Suprapubic skin (tissue), 4 donors: ENCODE measurements around the gene SLC2A4RG. TPM values are rescaled to one million over a fixed set of nuclear protein-coding genes. Genes with fewer than 3 reads are reported as not detected.

Experiments
- DNase-seq, 2 donors: peaks; one replicate each; pipeline ENCODE4 v3.0.0-alpha.2; 2019; ENCODE audit warnings: low spot score in 2 of 2
- H3K27ac ChIP-seq: fragments of 200-600 bp; sonication (generic); one replicate; pipeline ENCODE4 v1.5.1; 2019
- H3K27me3 ChIP-seq: fragments of 200-600 bp; sonication (generic); one replicate; pipeline ENCODE4 v1.5.1; 2019
- H3K36me3 ChIP-seq: fragments of 200-600 bp; sonication (generic); one replicate; pipeline ENCODE4 v1.5.1; 2019
- H3K4me1 ChIP-seq: fragments of 200-600 bp; sonication (generic); one replicate; pipeline ENCODE4 v1.5.1; 2019
- H3K4me3 ChIP-seq: fragments of 200-600 bp; sonication (generic); one replicate; pipeline ENCODE4 v1.5.1; 2019; ENCODE audit warnings: mild to moderate bottlenecking
- H3K9me3 ChIP-seq: fragments of 200-600 bp; sonication (generic); one replicate; pipeline ENCODE4 v1.5.1; 2019
- EP300 ChIP-seq: sonication (generic); formaldehyde crosslinking; IDR thresholded peaks from one replicate; pipeline ENCODE4 v1.6.1; 2017; ENCODE audit warnings: antibody characterized with exemption
- POLR2A ChIP-seq, 2 donors: fragments of 450-650 bp; IDR thresholded peaks; one replicate each; pipeline ENCODE4 v1.6.1; 2017; ENCODE audit warnings: antibody characterized with exemption in 2 of 2, mild to moderate bottlenecking in 2 of 2, moderate library complexity in 2 of 2
- POLR2AphosphoS5 ChIP-seq, 3 donors: sonication (generic); formaldehyde crosslinking; IDR thresholded peaks; one replicate each; pipeline ENCODE4 v1.6.1; 2017; ENCODE audit warnings: antibody characterized with exemption in 3 of 3
- WGBS: methylation state at CpG from one replicate; pipeline ENCODE4 v1.1.5; 2018; 5-methylcytosine and 5-hydroxymethylcytosine counted together
- total RNA-seq, 4 donors: library from RNA; depleted of rRNA; stranded (reverse); fragments of >200 nt; gene quantifications; one replicate each; pipeline ENCODE4 v1.1.0, GENCODE V29; 2016
- TF ChIP-seq, protein P1 (sequence below), 2 donors: fragments of 200-600 bp in 1 of 2; fragments of 450-650 bp in 1 of 2; sonication (generic) in 1 of 2; IDR thresholded peaks; one replicate each; pipeline ENCODE4 v1.5.1; 2016 to 2019; ENCODE audit warnings: antibody characterized with exemption in 2 of 2, mild to moderate bottlenecking in 1 of 2, moderate library complexity in 1 of 2

The SLC2A4RG gene
- total RNA-seq, 4 donors from 2014 or later = 96.9 to 118 (median 107) TPM

DNA sequence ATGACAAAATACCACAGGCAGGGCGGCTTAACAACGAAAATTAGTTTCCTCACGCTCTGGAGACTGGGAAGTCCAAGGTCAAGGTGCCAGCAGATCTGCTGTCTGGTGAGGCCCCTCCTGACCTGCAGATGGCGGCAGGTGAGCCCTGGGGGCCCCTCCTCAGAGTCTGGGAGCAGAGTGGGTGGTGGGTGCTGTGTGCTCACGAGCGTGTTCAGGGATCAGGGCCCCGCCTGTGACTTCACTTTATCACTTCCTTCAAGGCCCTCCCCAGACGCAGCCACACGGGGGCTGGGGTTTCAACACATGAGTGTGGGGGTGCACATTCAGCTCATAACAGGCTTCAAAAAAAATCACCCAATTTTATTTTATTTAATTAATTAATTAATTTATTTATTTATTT is 39.3 kb downstream of the SLC2A4RG start:
- H3K36me3 ChIP-seq = no peaks in the 10 kb centered on the region
- WGBS = 90% methylated on average over 9 of the region's 9 CpGs
- no peak for DNase-seq
- H3K4me3 ChIP-seq = no peak overlapping the region
- no peaks in the 10 kb centered on the region for H3K9me3 ChIP-seq
- peaks cover 12% of the 10 kb centered on the region for H3K4me1 ChIP-seq
- no peak overlapping the region for H3K27ac ChIP-seq
- TF ChIP-seq POLR2A (IDR thresholded peaks at IDR 0.05) (no peak), POLR2AphosphoS5 (IDR thresholded peaks at IDR 0.05) (no peak), EP300 (no peak)
- TF ChIP-seq, protein P1, sequence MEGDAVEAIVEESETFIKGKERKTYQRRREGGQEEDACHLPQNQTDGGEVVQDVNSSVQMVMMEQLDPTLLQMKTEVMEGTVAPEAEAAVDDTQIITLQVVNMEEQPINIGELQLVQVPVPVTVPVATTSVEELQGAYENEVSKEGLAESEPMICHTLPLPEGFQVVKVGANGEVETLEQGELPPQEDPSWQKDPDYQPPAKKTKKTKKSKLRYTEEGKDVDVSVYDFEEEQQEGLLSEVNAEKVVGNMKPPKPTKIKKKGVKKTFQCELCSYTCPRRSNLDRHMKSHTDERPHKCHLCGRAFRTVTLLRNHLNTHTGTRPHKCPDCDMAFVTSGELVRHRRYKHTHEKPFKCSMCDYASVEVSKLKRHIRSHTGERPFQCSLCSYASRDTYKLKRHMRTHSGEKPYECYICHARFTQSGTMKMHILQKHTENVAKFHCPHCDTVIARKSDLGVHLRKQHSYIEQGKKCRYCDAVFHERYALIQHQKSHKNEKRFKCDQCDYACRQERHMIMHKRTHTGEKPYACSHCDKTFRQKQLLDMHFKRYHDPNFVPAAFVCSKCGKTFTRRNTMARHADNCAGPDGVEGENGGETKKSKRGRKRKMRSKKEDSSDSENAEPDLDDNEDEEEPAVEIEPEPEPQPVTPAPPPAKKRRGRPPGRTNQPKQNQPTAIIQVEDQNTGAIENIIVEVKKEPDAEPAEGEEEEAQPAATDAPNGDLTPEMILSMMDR (IDR thresholded peaks at IDR 0.05) = no peak
- no peaks in the 10 kb centered on the region for H3K27me3 ChIP-seq

DNA sequence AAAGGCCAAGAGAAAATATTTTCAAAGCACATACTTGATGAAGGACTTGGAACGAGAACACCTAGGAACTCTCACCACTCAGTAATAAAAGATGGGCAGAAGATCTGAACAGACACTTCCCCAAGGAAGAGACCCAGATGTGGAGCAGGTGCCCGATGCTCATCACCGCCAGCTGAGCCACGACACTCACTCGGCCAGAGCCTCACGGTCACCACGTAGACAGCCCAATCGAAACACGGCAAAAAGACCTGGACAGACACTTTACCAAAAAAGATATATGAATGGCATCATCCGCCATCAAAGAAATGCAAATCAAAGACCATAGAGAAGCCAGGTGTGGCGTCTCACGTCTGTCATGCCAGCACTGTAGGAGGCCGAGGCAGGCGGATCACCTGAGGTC is 41.6 kb downstream of the SLC2A4RG start:
- no peaks in the 10 kb centered on the region for H3K27me3 ChIP-seq
- 86% methylated on average over 14 of the region's 14 CpGs for WGBS
- H3K9me3 ChIP-seq = no peaks in the 10 kb centered on the region
- H3K4me3 ChIP-seq = no peak overlapping the region
- TF ChIP-seq, protein P1 (IDR thresholded peaks at IDR 0.05) = no peak
- no peak for TF ChIP-seq EP300
- no peaks in the 10 kb centered on the region for H3K36me3 ChIP-seq
- no peaks in the 10 kb centered on the region for H3K4me1 ChIP-seq
- no peak for DNase-seq
- H3K27ac ChIP-seq = no peak overlapping the region

DNA sequence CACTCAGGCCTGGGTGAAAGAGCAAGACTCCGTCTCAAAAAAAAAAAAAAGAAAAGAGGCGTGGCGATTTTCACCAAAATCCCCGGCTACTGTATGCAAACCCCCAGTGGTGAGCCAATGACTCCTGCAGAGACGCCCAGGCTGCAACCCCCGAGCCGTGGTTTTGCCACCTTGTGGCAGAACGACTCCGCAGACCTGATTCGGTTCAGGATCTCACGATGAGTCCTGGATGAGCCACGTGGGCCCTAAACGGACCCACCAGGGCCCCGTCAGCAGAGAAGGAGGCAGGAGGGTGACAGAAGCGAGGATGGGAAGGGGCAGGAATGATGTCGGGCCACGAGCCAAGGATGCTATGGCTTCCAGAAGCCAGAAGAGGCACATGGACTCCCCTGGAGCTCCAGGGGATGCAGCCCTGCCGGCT is 42.5 kb downstream of the SLC2A4RG start:
- 77% methylated on average over 17 of the region's 18 CpGs for WGBS
- TF ChIP-seq, protein P1 (IDR thresholded peaks at IDR 0.05) = no peak
- no peaks in the 10 kb centered on the region for H3K36me3 ChIP-seq

DNA sequence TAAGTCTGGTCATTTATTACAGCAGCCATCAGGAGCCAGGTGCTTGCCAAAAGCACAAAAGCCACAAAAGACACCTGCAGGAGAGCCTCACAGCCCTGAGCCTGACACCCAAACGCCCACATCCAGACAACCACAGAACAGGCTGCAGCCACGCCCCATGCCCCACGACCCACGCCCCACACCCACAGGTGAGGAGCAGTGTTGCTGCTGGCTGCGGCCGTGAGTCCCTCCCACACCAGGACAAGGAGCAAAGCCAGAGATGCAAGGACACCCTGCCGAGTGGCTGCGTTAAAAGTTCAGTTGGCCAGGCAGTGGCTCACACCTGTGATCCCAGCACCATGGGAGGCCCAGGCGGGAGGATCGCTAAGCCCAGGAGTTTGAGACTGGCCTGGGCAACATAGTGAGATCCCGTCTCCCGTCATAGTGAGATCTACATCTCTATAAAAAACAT is 43.0 kb downstream of the SLC2A4RG start:
- Histone ChIP-seq H3K4me3 (no peak overlapping the region), H3K27ac (no peak overlapping the region), H3K36me3 (no peaks in the 10 kb centered on the region), H3K27me3 (no peaks in the 10 kb centered on the region), H3K4me1 (no peaks in the 10 kb centered on the region), H3K9me3 (no peaks in the 10 kb centered on the region)
- 90% methylated on average over 12 of the region's 12 CpGs for WGBS
- TF ChIP-seq EP300 = no peak
- DNase-seq = no peak

More for the DNA sequence above, 42.5 kb downstream of the SLC2A4RG start:
- DNase-seq = no peak
- Histone ChIP-seq H3K27me3 (no peaks in the 10 kb centered on the region), H3K9me3 (no peaks in the 10 kb centered on the region), H3K27ac (no peak overlapping the region), H3K4me3 (no peak overlapping the region), H3K4me1 (no peaks in the 10 kb centered on the region)

DNA sequence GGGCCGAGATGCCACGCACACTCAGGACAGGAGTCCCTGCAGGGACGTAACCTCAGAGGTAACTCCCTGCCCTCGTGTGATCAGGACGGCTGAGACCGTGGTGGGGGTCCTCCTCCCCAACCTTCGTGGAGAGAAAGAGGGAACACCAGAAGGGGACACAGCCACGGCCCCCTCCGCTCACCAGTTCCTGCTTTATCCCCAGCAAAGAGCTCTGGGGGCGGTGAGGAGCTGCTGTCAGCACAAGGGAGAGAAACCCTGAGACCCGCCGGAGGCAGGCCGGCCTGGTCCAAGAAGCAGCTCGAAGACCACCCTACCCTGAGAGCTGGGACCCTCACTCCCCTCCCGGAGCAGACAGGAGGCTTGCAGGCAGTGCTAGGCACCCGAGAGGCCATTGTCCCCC is 44.4 kb downstream of the SLC2A4RG start:
- TF ChIP-seq EP300 (no peak), POLR2A (IDR thresholded peaks at IDR 0.05) (no peak), POLR2AphosphoS5 (IDR thresholded peaks at IDR 0.05) (no peak)
- TF ChIP-seq, protein P1 (IDR thresholded peaks at IDR 0.05) = no peak
- Histone ChIP-seq H3K27ac (no peak overlapping the region), H3K4me3 (no peak overlapping the region), H3K36me3 (no peaks in the 10 kb centered on the region), H3K27me3 (no peaks in the 10 kb centered on the region), H3K4me1 (no peaks in the 10 kb centered on the region), H3K9me3 (no peaks in the 10 kb centered on the region)
- DNase-seq = no peak
- WGBS = 82% methylated on average over 12 of the region's 16 CpGs

DNA sequence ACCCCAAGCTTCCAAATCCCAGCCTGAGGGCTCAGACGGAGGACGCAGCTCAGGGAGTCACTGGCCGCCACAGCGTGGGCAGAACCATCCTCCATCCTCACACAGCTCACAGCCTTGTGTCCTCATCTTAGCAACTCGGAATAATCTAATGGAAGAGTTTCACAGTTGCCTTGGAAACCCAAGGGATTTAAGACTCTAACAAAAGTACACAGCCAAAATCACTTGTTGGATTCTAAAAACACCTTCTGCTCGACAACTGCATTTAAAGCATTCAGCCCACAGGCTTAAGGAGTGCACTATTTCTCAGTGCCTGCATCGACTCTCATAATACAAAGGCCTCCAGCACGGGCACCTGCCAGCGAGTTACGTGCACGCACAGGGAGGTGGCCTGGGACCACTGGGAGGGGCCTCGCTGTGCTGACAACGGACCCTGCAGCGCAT is 46.1 kb downstream of the SLC2A4RG start:
- no peaks in the 10 kb centered on the region for H3K27me3 ChIP-seq
- H3K9me3 ChIP-seq = no peaks in the 10 kb centered on the region
- H3K4me1 ChIP-seq = no peaks in the 10 kb centered on the region
- peaks cover 13% of the 10 kb centered on the region for H3K36me3 ChIP-seq
- 83% methylated on average over 14 of the region's 14 CpGs for WGBS
- no peak for DNase-seq
- no peak overlapping the region for H3K27ac ChIP-seq
- H3K4me3 ChIP-seq = no peak overlapping the region
- TF ChIP-seq, protein P1 (IDR thresholded peaks at IDR 0.05) = no peak
- no peak for TF ChIP-seq POLR2AphosphoS5 (IDR thresholded peaks at IDR 0.05)
- no peak for TF ChIP-seq EP300
- TF ChIP-seq POLR2A (IDR thresholded peaks at IDR 0.05) = no peak
